ENCODE data around the gene ABI2. TPM values are rescaled to one million over a fixed set of nuclear protein-coding genes. Genes with fewer than 3 reads are reported as not detected.

The ABI2 gene
- total and polyA plus RNA-seq, 4 donors, result 11.7 to 68.1 (median 26.3) TPM

GRCh38 chr2:203395858-203396257 lies 67.7 kb downstream of the ABI2 start:
- DNase-seq, result no peak
- WGBS, 2 donors, result 97 to 100% methylated on average over 2 of the region's 2 CpGs
- peaks cover 0 to 2% (median 0%) of the 10 kb centered on the region in 5 donors for H3K4me1 ChIP-seq (ENCODE audit: control insufficient read depth in 5 of 5, insufficient read depth in 5 of 5, low read length in 5 of 5)
- H3K36me3 ChIP-seq (ENCODE audit: control insufficient read depth in 4 of 4, insufficient read depth in 4 of 4, low read length in 4 of 4), result peaks cover 3 to 15% (median 5%) of the 10 kb centered on the region in 4 donors
- no peak overlapping the region for H3K27ac ChIP-seq (ENCODE audit: low read depth in 1 of 2, low read length in 1 of 2)
- H3K4me3 ChIP-seq, result no peak overlapping the region
- TF ChIP-seq CTCF (IDR thresholded peaks at IDR 0.05; ENCODE audit: control extremely low read depth, extremely low read depth), result no peak
- no peak overlapping the region for H3K9ac ChIP-seq (ENCODE audit: insufficient read depth in 1 of 2, low read length in 2 of 2)
- H3K9me3 ChIP-seq (ENCODE audit: control insufficient read depth in 4 of 4, insufficient read depth in 3 of 4, low read length in 3 of 4), result peaks cover 0 to 1% (median 0%) of the 10 kb centered on the region in 4 donors
- no peak for ATAC-seq (ENCODE audit: insufficient read depth, low FRiP score)
- no peaks in the 10 kb centered on the region for H3K27me3 ChIP-seq (ENCODE audit: control insufficient read depth in 3 of 3, insufficient read depth in 3 of 3, low read length in 2 of 3)

- Histone ChIP-seq H3K27ac (ENCODE audit: low read depth in 1 of 2, low read length in 1 of 2) (no peak overlapping the region), H3K4me1 (ENCODE audit: control insufficient read depth in 5 of 5, insufficient read depth in 5 of 5, low read length in 5 of 5) (peaks cover 0 to 2% (median 0%) of the 10 kb centered on the region in 5 donors), H3K9ac (ENCODE audit: insufficient read depth in 1 of 2, low read length in 2 of 2) (no peak overlapping the region), H3K4me3 (no peak overlapping the region), H3K36me3 (ENCODE audit: control insufficient read depth in 4 of 4, insufficient read depth in 4 of 4, low read length in 4 of 4) (peaks cover 3 to 15% (median 5%) of the 10 kb centered on the region in 4 donors), H3K9me3 (ENCODE audit: control insufficient read depth in 4 of 4, insufficient read depth in 3 of 4, low read length in 3 of 4) (peaks cover 0 to 1% (median 0%) of the 10 kb centered on the region in 4 donors), H3K27me3 (ENCODE audit: control insufficient read depth in 3 of 3, insufficient read depth in 3 of 3, low read length in 2 of 3) (no peaks in the 10 kb centered on the region)
- TF ChIP-seq CTCF (IDR thresholded peaks at IDR 0.05; ENCODE audit: control extremely low read depth, extremely low read depth), result no peak
- no peak for DNase-seq
- no peak for ATAC-seq (ENCODE audit: insufficient read depth, low FRiP score)
- WGBS, 2 donors, result 39 to 41% methylated on average over 1 of the region's 1 CpG
Observed at GRCh38 chr2:203396667-203397066, 68.5 kb downstream of the ABI2 start.

- no peak for DNase-seq
- 97 to 100% methylated on average over 1 of the region's 1 CpG for WGBS, 2 donors
Observed at GRCh38 chr2:203399031-203399430, 70.8 kb downstream of the ABI2 start.

More at GRCh38 chr2:203399031-203399430, 70.8 kb downstream of the ABI2 start:
- H3K36me3 ChIP-seq (ENCODE audit: control insufficient read depth in 4 of 4, insufficient read depth in 4 of 4, low read length in 4 of 4), result peaks cover 3 to 12% (median 5%) of the 10 kb centered on the region in 4 donors
- H3K9me3 ChIP-seq (ENCODE audit: control insufficient read depth in 4 of 4, insufficient read depth in 3 of 4, low read length in 3 of 4), result peaks cover 0 to 1% (median 0%) of the 10 kb centered on the region in 4 donors
- no peak overlapping the region for H3K4me3 ChIP-seq
- no peak overlapping the region for H3K9ac ChIP-seq (ENCODE audit: insufficient read depth in 1 of 2, low read length in 2 of 2)
- H3K4me1 ChIP-seq (ENCODE audit: control insufficient read depth in 5 of 5, insufficient read depth in 5 of 5, low read length in 5 of 5), result peaks cover 0 to 2% (median 0%) of the 10 kb centered on the region in 5 donors
- no peak for ATAC-seq (ENCODE audit: insufficient read depth, low FRiP score)
- no peak for TF ChIP-seq CTCF (IDR thresholded peaks at IDR 0.05; ENCODE audit: control extremely low read depth, extremely low read depth)
- H3K27me3 ChIP-seq (ENCODE audit: control insufficient read depth in 3 of 3, insufficient read depth in 3 of 3, low read length in 2 of 3), result no peaks in the 10 kb centered on the region
- no peak overlapping the region for H3K27ac ChIP-seq (ENCODE audit: low read depth in 1 of 2, low read length in 1 of 2)
